Measurements from ENCODE around the gene SMIM29.
A peak's percentile ranks its signal among the peaks of the same experiment; 100 is the strongest.
"Not testable (repeated sequence)": the region's sequence is repeated elsewhere in the genome, so short reads cannot be mapped to it uniquely, and the experiment has no call there.

SMIM29 gene

DNA sequence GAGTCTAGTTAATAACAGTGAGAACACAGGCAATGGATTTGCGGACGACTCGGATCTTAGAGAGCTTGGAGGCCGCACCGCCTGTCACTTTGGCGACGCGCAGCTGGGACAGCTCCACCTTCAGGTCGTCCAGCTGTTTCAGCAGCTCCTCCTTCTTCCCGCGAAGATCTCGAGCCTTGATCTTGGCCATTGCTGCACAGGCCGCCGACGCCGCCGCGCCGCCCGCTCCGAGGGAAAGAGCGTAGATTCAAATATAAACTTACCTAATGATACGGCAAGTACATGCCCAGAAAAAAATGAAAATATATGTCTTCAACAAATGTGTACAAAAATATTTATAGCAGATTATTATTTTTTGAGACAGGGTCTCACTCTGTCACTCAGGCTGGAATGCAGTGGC is 14.7 kb upstream of the SMIM29 start:
- not testable (repeated sequence) for DNase-seq

DNA sequence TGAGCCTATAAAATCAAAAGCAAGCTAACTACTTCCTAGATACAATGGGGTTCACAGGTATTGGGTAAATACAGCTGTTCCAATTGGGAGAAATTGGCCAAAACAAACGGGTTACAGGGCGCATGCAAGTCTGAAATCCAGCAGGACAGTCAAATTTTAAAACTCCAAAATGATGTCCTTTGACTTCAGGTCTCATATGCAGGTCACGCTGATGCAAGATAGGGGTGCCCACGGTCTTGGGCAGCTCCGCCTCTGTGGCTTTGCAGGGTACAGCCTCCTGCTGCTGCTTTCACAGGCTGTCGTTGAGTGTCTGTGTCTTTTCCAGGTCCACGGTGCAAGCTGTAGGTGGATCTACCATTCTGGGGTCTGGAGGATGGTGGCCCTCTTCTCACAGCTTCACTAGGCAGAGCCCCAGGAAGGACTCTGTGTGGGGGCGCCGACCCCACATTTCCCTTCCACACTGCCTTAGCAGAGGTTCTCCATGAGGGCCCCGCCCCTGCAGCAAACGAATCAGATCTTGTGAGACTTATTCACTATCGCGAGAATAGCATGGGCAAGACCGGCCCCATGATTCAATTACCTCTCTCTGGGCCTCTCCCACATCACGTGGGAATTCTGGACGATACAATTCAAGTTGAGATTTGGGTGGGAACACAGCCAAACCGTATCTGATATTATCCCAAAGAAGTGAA is 11.9 kb upstream of the SMIM29 start:
- no peak for DNase-seq

DNA sequence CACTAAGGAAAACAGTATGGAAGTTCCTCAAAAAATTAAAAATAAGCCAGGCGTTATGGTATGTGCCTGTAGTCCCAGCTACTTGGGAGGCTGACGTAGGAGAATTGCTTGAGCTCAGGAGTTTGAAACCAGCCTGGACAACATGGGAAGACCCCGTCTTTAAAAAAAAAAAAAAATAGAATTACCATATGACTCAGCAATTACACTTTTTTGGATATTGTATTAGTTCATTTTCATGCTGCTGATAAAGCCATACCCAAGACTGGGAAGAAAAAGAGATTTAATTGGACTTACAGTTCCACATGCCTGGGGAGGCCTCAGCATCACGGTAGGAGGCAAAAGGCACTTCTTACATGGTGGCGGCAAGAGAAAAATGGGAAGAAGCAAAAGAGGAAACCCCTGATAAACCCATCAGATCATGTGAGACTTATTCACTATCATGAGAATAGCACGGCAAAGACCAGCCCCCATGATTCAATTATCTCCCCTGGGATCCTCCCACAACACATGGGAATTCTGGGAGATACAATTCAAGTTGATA is 10.8 kb upstream of the SMIM29 start:
- no peak for DNase-seq

DNA sequence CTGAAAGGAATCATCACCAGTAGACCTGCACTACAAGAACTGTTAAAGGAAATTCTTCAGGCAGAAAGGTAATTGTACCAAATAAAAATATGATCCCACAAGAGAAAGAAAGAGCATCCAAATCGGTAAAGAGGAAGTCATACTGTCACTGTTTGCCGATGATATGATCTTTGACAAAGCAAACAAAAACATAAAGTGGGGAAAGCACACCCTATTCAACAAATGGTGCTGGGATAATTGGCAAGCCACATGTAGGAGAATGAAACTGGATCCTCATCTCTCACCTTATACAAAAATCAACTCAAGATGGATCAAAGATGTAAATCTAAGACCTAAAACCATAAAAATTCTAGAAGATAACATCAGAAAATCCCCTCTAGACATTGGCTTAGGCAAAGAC is 3.6 kb upstream of the SMIM29 start:
- not testable (repeated sequence) for DNase-seq

- DNase-seq = no peak
Measured at GRCh38 chr6:34249469-34250261, 859 bp upstream of the SMIM29 start.

DNA sequence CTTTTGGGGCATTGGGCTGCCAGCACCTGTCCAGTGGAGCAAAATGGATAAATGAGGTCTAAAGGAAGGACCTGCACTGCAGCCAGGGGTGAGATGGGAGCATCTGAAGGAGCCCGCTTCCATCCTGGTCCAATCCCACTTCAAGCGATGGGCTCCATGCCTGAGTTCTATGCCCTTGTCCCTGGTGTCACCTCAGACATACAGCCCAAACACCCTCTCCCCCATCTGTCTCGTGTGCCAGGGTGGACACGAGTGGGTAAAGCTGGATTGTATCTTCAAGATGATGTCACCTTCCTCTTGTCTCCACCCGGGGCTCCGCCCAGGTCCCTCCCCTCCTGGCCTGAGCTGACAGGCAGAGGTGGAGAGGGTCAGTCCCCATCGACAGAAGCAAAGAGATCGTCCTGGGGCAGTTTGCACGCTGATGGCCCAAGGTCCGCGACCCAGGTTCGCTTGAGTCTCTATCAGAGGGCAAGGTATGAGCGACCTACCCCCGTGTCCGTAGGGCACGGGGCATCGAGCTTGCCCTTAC is 544 bp downstream of the SMIM29 start:
- no peak for DNase-seq

- no peak for DNase-seq
Measured at GRCh38 chr6:34247481-34248197, 1.2 kb downstream of the SMIM29 start.

GRCh38 chr6:34246563-34247391 is 2.0 kb downstream of the SMIM29 start:
- DNase-seq = peak; percentile 13

DNA sequence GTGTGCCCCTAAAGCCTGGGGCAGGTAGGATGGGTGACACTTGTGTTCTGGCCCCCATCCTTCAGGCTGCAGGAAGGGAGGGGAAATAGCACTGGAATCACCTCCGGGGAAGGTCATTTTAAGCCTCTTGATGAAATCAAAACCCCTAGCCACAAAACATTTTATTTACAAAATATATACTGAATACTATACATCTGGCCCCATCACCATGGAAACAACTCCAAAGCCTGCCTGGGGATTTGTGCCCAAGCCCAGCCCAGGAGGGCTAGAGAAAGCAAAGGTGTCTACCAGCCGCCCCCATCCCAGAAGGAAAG is 2.6 kb downstream of the SMIM29 start:
- DNase-seq = no peak

DNA sequence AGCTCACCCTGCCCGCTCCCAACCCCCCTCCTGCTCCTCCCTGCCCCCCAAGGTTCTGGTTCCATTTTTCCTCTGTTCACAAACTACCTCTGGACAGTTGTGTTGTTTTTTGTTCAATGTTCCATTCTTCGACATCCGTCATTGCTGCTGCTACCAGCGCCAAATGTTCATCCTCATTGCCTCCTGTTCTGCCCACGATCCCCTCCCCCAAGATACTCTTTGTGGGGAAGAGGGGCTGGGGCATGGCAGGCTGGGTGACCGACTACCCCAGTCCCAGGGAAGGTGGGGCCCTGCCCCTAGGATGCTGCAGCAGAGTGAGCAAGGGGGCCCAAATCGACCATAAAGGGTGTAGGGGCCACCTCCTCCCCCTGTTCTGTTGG is 3.1 kb downstream of the SMIM29 start:
- not testable (repeated sequence) for DNase-seq

- DNase-seq = not testable (repeated sequence)
Measured at GRCh38 chr6:34245032-34245760, 3.6 kb downstream of the SMIM29 start.

GRCh38 chr6:34243901-34244884 is 4.6 kb downstream of the SMIM29 start:
- DNase-seq = no peak

DNA sequence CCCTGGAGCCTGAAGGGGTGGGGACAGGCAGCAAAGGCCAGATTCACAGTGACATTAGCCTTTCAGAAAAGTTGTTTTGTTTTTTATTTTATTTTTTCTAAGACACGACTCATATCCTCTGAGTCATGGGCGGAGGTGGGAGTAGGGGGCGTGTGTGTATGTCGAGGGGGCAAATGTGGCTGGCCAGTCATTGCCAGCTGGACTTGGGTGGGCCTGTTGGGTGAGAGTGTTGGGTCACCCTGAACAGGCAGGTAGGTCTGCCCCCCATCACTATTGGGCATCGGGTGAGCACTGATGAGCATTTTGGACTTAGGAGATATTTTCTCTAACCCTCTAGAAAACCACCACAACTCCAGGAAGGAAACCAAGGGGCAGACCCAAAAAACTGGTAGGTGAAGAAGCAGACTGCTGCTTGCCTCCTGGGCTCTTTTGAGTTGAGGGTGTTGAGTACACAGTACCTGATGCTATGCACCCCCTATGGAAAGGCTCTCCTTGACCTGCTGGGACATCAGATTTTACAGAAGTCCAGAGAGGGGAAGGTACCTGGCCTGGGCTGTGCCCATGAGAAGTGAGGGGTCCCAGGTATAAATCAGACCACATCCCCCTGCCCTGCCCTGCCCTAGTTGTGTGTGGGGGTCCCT is 5.6 kb downstream of the SMIM29 start:
- no peak for DNase-seq

- DNase-seq = no peak
Measured at GRCh38 chr6:34242252-34243130, 6.3 kb downstream of the SMIM29 start.

DNA sequence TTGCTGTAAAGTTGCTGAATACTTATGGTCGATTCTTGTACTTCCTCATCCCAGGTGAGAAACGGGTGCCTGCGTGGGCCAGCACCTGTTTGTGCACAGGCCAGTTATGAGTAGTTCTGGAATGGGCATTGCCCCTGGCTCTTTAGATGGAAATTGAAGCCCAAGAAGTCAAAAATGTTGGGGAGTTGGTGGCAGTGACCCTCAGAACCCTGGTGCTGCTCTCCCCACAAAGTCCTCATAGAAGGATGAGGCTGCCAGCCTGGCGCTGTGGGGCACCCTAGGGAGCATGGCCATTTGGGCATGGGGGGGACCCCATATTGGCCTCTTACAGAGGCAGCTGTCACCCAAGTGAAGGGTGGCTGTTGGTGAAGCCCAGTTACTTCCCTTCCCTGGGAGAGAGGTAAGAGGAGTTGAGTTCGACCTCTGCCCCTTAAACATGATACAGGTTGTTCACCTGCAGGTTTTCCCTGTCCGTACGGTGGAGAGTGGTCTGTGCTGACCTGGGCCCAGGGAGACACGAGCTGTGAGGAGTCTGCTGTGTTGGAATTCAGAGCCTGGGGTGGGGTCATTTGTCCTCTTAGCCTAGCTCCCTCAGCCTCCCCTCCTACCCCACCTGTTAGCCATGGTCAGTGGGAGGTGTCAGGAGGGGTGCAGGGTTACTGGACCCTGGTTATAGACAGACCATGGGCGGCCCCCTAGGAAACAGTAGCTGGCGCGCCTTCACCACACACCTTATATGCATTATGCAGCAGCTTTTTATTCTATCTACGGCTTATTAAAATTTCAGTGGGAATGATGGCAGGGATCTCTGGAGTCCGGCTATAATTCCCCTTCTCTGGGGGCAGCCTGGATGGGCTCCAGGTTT is 7.2 kb downstream of the SMIM29 start:
- DNase-seq = no peak

DNA sequence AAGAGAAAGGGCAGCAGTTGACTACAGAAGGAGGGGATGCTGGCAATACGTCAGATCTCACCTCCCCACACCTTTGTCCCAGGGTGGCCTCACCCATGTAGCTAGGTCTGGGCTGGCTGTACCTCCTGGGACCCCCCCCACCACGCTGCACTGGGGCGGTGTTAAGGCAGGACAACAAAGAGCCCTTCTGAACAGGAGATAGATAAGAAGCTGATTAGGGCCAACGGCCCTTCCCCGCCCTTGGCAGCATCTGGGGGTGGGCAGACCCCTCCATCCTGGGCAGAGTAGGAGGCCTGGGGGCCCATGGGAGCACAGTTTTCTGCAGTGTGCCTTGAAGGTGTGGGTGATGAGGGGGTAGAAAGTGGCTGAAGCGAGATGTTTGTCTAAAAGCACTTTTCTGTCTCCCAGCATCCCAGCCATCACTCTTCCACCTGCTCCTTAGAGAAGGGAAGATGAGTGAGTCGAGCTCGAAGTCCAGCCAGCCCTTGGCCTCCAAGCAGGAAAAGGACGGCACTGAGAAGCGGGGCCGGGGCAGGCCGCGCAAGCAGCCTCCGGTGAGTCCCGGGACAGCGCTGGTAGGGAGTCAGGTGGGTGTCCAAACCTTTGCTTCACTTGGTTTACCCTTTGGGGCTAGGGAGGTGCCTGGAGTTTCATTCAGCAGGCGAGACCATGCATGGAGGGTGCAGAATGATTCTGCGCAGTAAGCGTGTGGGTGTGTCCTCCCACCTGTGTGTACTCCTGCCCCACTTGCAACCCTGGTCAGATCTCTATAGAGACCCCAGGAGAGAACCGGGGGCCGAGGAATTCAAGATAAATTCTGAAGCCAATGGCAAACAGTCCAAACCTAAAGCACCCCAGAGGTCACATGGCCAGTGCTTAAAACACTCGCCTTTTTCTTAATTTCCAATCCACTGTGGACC is 8.2 kb downstream of the SMIM29 start:
- DNase-seq = no peak

GRCh38 chr6:34239893-34240292 is 8.9 kb downstream of the SMIM29 start:
- DNase-seq = no peak

Measured in NCI-H1105 (cell line).